Endothelial cell of umbilical vein (primary cell): ENCODE measurements around the gene SORCS3. TPM values are rescaled to one million over a fixed set of nuclear protein-coding genes. Genes with fewer than 3 reads are reported as not detected.

Experiments used
- BruUV-seq: library from RNA; stranded (reverse); fragments of 400-500 nt; replicated peaks from 2 replicates; lab custom pipeline; 2021; lab: Mats Ljungman, UMichigan
- CTCF ChIA-PET: fragments of 300-600, 350-600 bp; sonication (Branson Sonifier 250); formaldehyde crosslinking; loops from one replicate; lab custom pipeline; 2021; ENCODE audit warnings: antibody characterized with exemption, inconsistent platforms; lab: Charles Lee
- POLR2A ChIA-PET: fragments of 300-600, 350-600 bp; sonication (Branson Sonifier 250); formaldehyde crosslinking; loops from one replicate; lab custom pipeline; 2021; ENCODE audit warnings: antibody characterized with exemption, inconsistent platforms; lab: Charles Lee
- DNase-seq: peaks from one replicate; pipeline ENCODE4 v3.0.0-alpha.2; 2011; ENCODE audit warnings: low read depth, low spot score
- FAIRE-seq: peaks from 2 replicates; lab custom pipeline; 2011; peaks lifted over from hg19 to GRCh38; lab: Jason Lieb, UNC
- H2AFZ ChIP-seq: 2 replicates; pipeline ENCODE4 v1.6.0; 2012; ENCODE audit warnings: low read depth, low read length, control low read depth, inconsistent platforms
- H3K27ac ChIP-seq: 2 replicates; pipeline ENCODE4 v1.5.1; 2011; ENCODE audit warnings: low read depth, mild to moderate bottlenecking, control low read depth, low read length, moderate library complexity; ENCODE audit not compliant: insufficient read depth
- H3K27me3 ChIP-seq, 2 experiments: 2 replicates each; pipeline versions ENCODE4 v1.6.0 to v1.6.1; 2011; ENCODE audit warnings: low read length in 2 of 2, mixed read lengths in 1 of 2; ENCODE audit not compliant: control insufficient read depth in 2 of 2, insufficient read depth in 2 of 2
- H3K36me3 ChIP-seq, 2 experiments: 2 replicates in 1 of 2; 3 replicates in 1 of 2; pipeline ENCODE4 v1.5.1; 2011; ENCODE audit warnings: low read length in 2 of 2, mild to moderate bottlenecking in 1 of 2, moderate library complexity in 1 of 2; ENCODE audit not compliant: control insufficient read depth in 2 of 2, insufficient read depth in 2 of 2; ENCODE audit errors: extremely low read depth in 1 of 2
- H3K4me1 ChIP-seq: 3 replicates; pipeline ENCODE4 v1.5.1; 2011; ENCODE audit warnings: mild to moderate bottlenecking, low read length; ENCODE audit not compliant: control insufficient read depth, insufficient read depth; ENCODE audit errors: extremely low read depth
- H3K4me2 ChIP-seq: 2 replicates; pipeline ENCODE4 v1.6.1; 2011; ENCODE audit warnings: low read length, control low read depth, mixed read lengths; ENCODE audit not compliant: insufficient read depth
- H3K4me3 ChIP-seq, 3 experiments: fragments of 200-600 bp in 1 of 3; sonication (generic), shearing (Covaris generic) in 1 of 3; replicated peaks in 1 of 3; 2 replicates each; pipeline ENCODE4 v1.5.1; 2011 to 2016; ENCODE audit warnings: control low read depth in 3 of 3, low read length in 3 of 3, mild to moderate bottlenecking in 2 of 3, inconsistent platforms in 1 of 3, low read depth in 1 of 3, moderate library complexity in 1 of 3; ENCODE audit not compliant: insufficient read depth in 1 of 3
- H3K79me2 ChIP-seq: 2 replicates; pipeline ENCODE4 v1.6.0; 2012; ENCODE audit warnings: low read length, inconsistent platforms; ENCODE audit not compliant: control insufficient read depth, insufficient read depth
- H3K9ac ChIP-seq: replicated peaks from 2 replicates; pipeline ENCODE3; 2011; ENCODE audit warnings: low read length, control low read depth; ENCODE audit not compliant: insufficient read depth; ENCODE audit errors: extremely low read depth
- H3K9me1 ChIP-seq: replicated peaks from 3 replicates; pipeline ENCODE4 v1.6.0; 2011; ENCODE audit warnings: mild to moderate bottlenecking, low read length; ENCODE audit not compliant: control insufficient read depth, insufficient read depth; ENCODE audit errors: extremely low read depth
- H3K9me3 ChIP-seq: replicated peaks from 2 replicates; pipeline ENCODE4 v1.5.1; 2012; ENCODE audit warnings: low read length, inconsistent platforms; ENCODE audit not compliant: control insufficient read depth, insufficient read depth
- H4K20me1 ChIP-seq: replicated peaks from 2 replicates; pipeline ENCODE3; 2011; ENCODE audit warnings: mild to moderate bottlenecking, low read length; ENCODE audit not compliant: control insufficient read depth, insufficient read depth; ENCODE audit errors: extremely low read depth
- EZH2 ChIP-seq: IDR thresholded peaks from 2 replicates; pipeline ENCODE4 v1.6.1; 2012; ENCODE audit warnings: borderline replicate concordance, low read depth, mild to moderate bottlenecking, moderate library complexity, low read length, inconsistent platforms; ENCODE audit not compliant: severe bottlenecking
- FOS ChIP-seq: IDR thresholded peaks from 2 replicates; pipeline ENCODE4 v1.6.1; 2011; ENCODE audit warnings: mild to moderate bottlenecking, low read length, moderate library complexity, borderline replicate concordance; ENCODE audit not compliant: insufficient read depth
- GATA2 ChIP-seq: IDR thresholded peaks from 2 replicates; pipeline ENCODE4 v1.7.0; 2011; ENCODE audit warnings: low read depth, mild to moderate bottlenecking, moderate library complexity, mixed read lengths, low read length; ENCODE audit not compliant: insufficient read length, insufficient read depth
- JUN ChIP-seq: IDR thresholded peaks from 2 replicates; pipeline ENCODE4 v1.6.1; 2011; ENCODE audit warnings: borderline replicate concordance, low read depth; ENCODE audit not compliant: insufficient read length, insufficient read depth
- MAX ChIP-seq: IDR thresholded peaks from 2 replicates; pipeline ENCODE4 v1.6.1; 2011; ENCODE audit not compliant: insufficient read depth, insufficient read length
- MYC ChIP-seq: IDR thresholded peaks from one replicate; pipeline ENCODE4 v1.6.1; 2011; ENCODE audit warnings: mild to moderate bottlenecking, low read depth, low read length
- POLR2A ChIP-seq: IDR thresholded peaks from 2 replicates; pipeline ENCODE4 v1.6.1; 2012; ENCODE audit warnings: low read depth, mild to moderate bottlenecking, control low read depth, low read length
- POLR2AphosphoS5 ChIP-seq: IDR thresholded peaks from 2 replicates; pipeline ENCODE4 v1.6.1; 2012; ENCODE audit warnings: low read depth, mild to moderate bottlenecking, control low read depth, low read length, moderate library complexity; ENCODE audit not compliant: insufficient read depth
- dilution Hi-C: fragments of 300-500 bp; cut with MboI; formaldehyde crosslinking; loops from one replicate; pipeline ENCODE4 v1.15.0; 2019; ENCODE audit warnings: low sequenced_read_pairs; ENCODE audit not compliant: extremely low pct_ligation_motif_present
- intact Hi-C: fragments of 100-400 bp; cut with micrococcal nuclease; formaldehyde crosslinking; loops from one replicate; pipeline ENCODE4 v1.10.0; 2022
- polyA plus RNA-seq, 4 experiments: library from polyadenylated mRNA; depleted of rRNA in 3 of 4; stranded (reverse) in 3 of 4; unstranded in 1 of 4; fragments of >200 nt; gene quantifications; 2 replicates each; pipeline versions ENCODE4 v1.2.1 to v1.2.3, GENCODE V29; 2011 to 2012; ENCODE audit warnings: missing spikeins in 1 of 4
- total RNA-seq: library from RNA; stranded (reverse); gene quantifications from 2 replicates; pipeline ENCODE4 v1.2.3, GENCODE V29; 2021
- TF ChIP-seq, protein P1 (sequence below), 2 donors: IDR thresholded peaks; 1 replicate in 1 of 2; 2 replicates in 1 of 2; pipeline ENCODE4 v1.5.1; 2011; ENCODE audit warnings: low read length in 2 of 2, mild to moderate bottlenecking in 2 of 2, moderate library complexity in 2 of 2, control low read depth in 1 of 2, inconsistent platforms in 1 of 2, low read depth in 1 of 2; ENCODE audit not compliant: insufficient read depth in 1 of 2; ENCODE audit errors: extremely low read depth in 1 of 2

SORCS3 gene
- total and polyA plus RNA-seq, 2 donors (not counting 3 experiments of a cell fraction or from before 2014, with no cell fraction given), result not detected

DNA sequence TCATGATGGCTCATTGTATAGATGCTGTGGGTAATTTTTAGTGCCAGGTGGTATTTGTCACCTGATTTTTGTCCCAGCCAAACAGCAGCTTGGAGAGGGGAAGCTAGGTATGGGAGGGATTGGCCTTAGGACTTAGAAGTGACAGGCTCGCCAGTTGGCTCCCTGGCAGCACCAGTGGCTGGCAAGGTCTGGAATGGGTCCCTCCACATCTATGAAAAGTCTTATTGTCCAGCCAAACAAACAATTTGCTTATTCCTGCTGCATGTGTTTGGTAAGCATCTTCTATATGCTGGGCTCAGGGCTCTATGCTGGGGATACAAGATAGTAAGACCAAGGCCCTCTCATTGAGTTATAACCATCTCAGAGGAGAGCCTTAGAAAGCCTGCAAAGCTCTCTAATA is 42.5 kb downstream of the SORCS3 start:
- H3K9me3 ChIP-seq, result peaks cover 3% of the 10 kb centered on the region
- POLR2A ChIA-PET, result no interaction called here
- no peak overlapping the region for H3K4me3 ChIP-seq
- no peaks in the 10 kb centered on the region for H3K79me2 ChIP-seq
- no peaks in the 10 kb centered on the region for H3K27me3 ChIP-seq
- CTCF ChIA-PET, result no interaction called here
- BruUV-seq, result no TSS peak
- intact Hi-C loops, result no loop called here
- no peak overlapping the region for H2AFZ ChIP-seq
- H3K9me1 ChIP-seq, result no peaks in the 10 kb centered on the region
- TF ChIP-seq FOS, result no peak
- TF ChIP-seq MAX, result no peak
- TF ChIP-seq GATA2, result no peak
- no peak for TF ChIP-seq MYC
- no peak for TF ChIP-seq POLR2AphosphoS5
- no peak for TF ChIP-seq POLR2A
- TF ChIP-seq, protein P1, sequence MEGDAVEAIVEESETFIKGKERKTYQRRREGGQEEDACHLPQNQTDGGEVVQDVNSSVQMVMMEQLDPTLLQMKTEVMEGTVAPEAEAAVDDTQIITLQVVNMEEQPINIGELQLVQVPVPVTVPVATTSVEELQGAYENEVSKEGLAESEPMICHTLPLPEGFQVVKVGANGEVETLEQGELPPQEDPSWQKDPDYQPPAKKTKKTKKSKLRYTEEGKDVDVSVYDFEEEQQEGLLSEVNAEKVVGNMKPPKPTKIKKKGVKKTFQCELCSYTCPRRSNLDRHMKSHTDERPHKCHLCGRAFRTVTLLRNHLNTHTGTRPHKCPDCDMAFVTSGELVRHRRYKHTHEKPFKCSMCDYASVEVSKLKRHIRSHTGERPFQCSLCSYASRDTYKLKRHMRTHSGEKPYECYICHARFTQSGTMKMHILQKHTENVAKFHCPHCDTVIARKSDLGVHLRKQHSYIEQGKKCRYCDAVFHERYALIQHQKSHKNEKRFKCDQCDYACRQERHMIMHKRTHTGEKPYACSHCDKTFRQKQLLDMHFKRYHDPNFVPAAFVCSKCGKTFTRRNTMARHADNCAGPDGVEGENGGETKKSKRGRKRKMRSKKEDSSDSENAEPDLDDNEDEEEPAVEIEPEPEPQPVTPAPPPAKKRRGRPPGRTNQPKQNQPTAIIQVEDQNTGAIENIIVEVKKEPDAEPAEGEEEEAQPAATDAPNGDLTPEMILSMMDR (IDR thresholded peaks at IDR 0.05; ENCODE audit: extremely low read depth in 1 of 2, insufficient read depth in 1 of 2, low read depth in 1 of 2, low read length in 2 of 2), result no peak
- TF ChIP-seq JUN, result no peak
- TF ChIP-seq EZH2, result no peak
- DNase-seq, result no peak
- no peaks in the 10 kb centered on the region for H4K20me1 ChIP-seq
- FAIRE-seq, result no peak
- dilution Hi-C loops, result no loop called here
- H3K4me2 ChIP-seq, result no peak overlapping the region
- H3K9ac ChIP-seq, result no peak overlapping the region
- no peaks in the 10 kb centered on the region for H3K4me1 ChIP-seq
- H3K27ac ChIP-seq, result no peak overlapping the region
- H3K36me3 ChIP-seq, result no peaks in the 10 kb centered on the region
